GM12874 (cell line): ENCODE results near the gene LUC7L2.

ENCODE experiments used
- CTCF ChIP-seq: IDR thresholded peaks from 2 replicates; pipeline ENCODE4 v1.5.1; 2011; ENCODE audit warnings: low read depth, mild to moderate bottlenecking, control low read depth, low read length, moderate library complexity; ENCODE audit not compliant: insufficient read depth

LUC7L2 gene

GRCh38 chr7:139457153-139457946 is 97.7 kb downstream of the LUC7L2 start:
- TF ChIP-seq CTCF: no peak

DNA sequence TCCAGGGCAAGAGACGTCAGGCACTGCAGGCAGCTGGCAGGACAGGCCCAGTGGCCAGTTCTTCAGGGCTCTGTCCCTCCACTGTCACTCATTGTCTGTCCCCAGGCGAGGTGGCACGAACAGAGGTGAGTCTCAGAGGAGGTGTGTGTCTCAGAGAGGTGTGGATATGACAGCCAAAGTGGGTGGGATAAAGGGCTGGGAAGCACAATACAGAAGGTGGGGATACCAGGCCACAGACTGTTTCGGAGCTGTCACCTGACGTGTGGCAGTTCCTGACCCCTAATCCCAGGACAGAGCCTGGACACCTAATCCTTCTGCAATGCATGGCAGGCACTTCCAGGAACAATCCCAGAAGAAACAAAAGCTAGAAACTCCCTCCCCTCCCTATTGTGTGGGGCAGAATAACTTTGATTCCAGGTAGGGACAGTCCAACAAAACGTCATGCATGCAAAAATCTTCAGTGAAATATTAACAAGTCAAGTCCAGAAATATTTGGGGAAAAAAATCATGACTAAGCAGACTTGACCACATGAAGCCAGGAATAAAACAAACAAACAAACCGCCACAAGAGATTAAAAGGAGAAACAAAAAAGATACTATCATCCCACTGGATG is 112.2 kb downstream of the LUC7L2 start:
- no peak for TF ChIP-seq CTCF
